GM23338 (cell line): ENCODE measurements around the gene MAN1A2. TPM values are rescaled to one million over a fixed set of nuclear protein-coding genes. Genes with fewer than 3 reads are reported as not detected.

Source experiments
- ATAC-seq: fragments of 200-7000 bp; cut with Tn5 transposase; 3 replicates; pipeline ENCODE4 v1.9.1; 2020
- DNase-seq: peaks from one replicate; pipeline ENCODE4 v3.0.0-alpha.2; 2015; ENCODE audit warnings: low spot score
- H2AFZ ChIP-seq: fragments of 200-600 bp; sonication (generic); 2 replicates; pipeline ENCODE4 v1.8.0; 2016; ENCODE audit warnings: antibody characterized with exemption, mild to moderate bottlenecking, moderate library complexity
- H3F3A ChIP-seq: fragments of 200-600 bp; sonication (generic); replicated peaks from 2 replicates; pipeline ENCODE4 v1.8.0; 2017; ENCODE audit warnings: antibody characterized with exemption, mixed run types, low read depth
- H3K27ac ChIP-seq: fragments of 200-600 bp; sonication (generic); 2 replicates; pipeline ENCODE4 v1.6.1; 2016; ENCODE audit warnings: low read depth
- H3K27me3 ChIP-seq: fragments of 200-600 bp; sonication (generic); 2 replicates; pipeline ENCODE4 v1.8.0; 2016; ENCODE audit warnings: mild to moderate bottlenecking, mixed run types, moderate library complexity; ENCODE audit not compliant: insufficient read depth
- H3K36me3 ChIP-seq: fragments of 200-600 bp; sonication (generic); 2 replicates; pipeline ENCODE4 v1.8.0; 2016; ENCODE audit warnings: mild to moderate bottlenecking; ENCODE audit not compliant: insufficient read depth
- H3K4me1 ChIP-seq: fragments of 200-600 bp; sonication (generic); 2 replicates; pipeline ENCODE4 v1.8.0; 2016; ENCODE audit warnings: mild to moderate bottlenecking, moderate library complexity; ENCODE audit not compliant: insufficient read depth
- H3K4me2 ChIP-seq: fragments of 200-600 bp; sonication (generic); 2 replicates; pipeline ENCODE4 v1.7.1; 2017; ENCODE audit warnings: mixed run types
- H3K4me3 ChIP-seq: fragments of 200-600 bp; sonication (generic); 2 replicates; pipeline ENCODE4 v1.6.1; 2016; ENCODE audit warnings: mixed run types
- H3K79me2 ChIP-seq: fragments of 200-600 bp; sonication (generic); replicated peaks from 2 replicates; pipeline ENCODE4 v1.8.0; 2017; ENCODE audit warnings: mild to moderate bottlenecking; ENCODE audit not compliant: insufficient read depth
- H3K9me2 ChIP-seq: fragments of 200-600 bp; sonication (generic); 2 replicates; pipeline ENCODE4 v1.8.0; 2017; ENCODE audit not compliant: insufficient read depth
- H4K20me1 ChIP-seq: fragments of 200-600 bp; sonication (generic); replicated peaks from 2 replicates; pipeline ENCODE4 v1.8.0; 2017; ENCODE audit warnings: mild to moderate bottlenecking; ENCODE audit not compliant: insufficient read depth
- H3K27ac Mint-ChIP-seq: 2 replicates; pipeline ENCODE4 v1.8.0; 2020; ENCODE audit warnings: inconsistent platforms, mild to moderate bottlenecking, moderate library complexity, mixed read lengths
- H3K27me3 Mint-ChIP-seq: 3 replicates; pipeline ENCODE4 v1.8.0; 2022; ENCODE audit warnings: low read depth, mild to moderate bottlenecking, moderate library complexity, mixed read lengths, inconsistent platforms; ENCODE audit not compliant: insufficient read depth, poor library complexity
- H3K36me3 Mint-ChIP-seq: 3 replicates; pipeline ENCODE4 v1.8.0; 2021; ENCODE audit warnings: low read depth, mild to moderate bottlenecking, inconsistent platforms, moderate library complexity, mixed read lengths
- H3K4me1 Mint-ChIP-seq: 3 replicates; pipeline ENCODE4 v1.8.0; 2020; ENCODE audit warnings: mild to moderate bottlenecking, inconsistent platforms, mixed read lengths
- H3K4me3 Mint-ChIP-seq: 3 replicates; pipeline ENCODE4 v1.8.0; 2021; ENCODE audit warnings: moderate library complexity, mild to moderate bottlenecking, inconsistent platforms, mixed read lengths
- H3K9me3 Mint-ChIP-seq: 3 replicates; pipeline ENCODE4 v1.8.0; 2020; ENCODE audit warnings: moderate library complexity, mild to moderate bottlenecking, inconsistent platforms, mixed read lengths
- CREB1 ChIP-seq: fragments of 250-450 bp; sonication (Bioruptor Pico); IDR thresholded peaks from 2 replicates; pipeline ENCODE4 v1.5.0; 2020; ENCODE audit warnings: low read depth, mild to moderate bottlenecking, moderate library complexity
- EZH2 ChIP-seq: fragments of 200-600 bp; sonication (generic); IDR thresholded peaks from one replicate; pipeline ENCODE4 v1.8.0; 2017; ENCODE audit warnings: antibody characterized with exemption, mild to moderate bottlenecking, low read depth; ENCODE audit not compliant: unreplicated experiment
- EZH2phosphoT487 ChIP-seq: fragments of 200-600 bp; sonication (generic); IDR thresholded peaks from one replicate; pipeline ENCODE4 v1.8.1; 2018; ENCODE audit warnings: antibody characterized with exemption; ENCODE audit not compliant: unreplicated experiment
- JUNB ChIP-seq: IDR thresholded peaks from one replicate; pipeline ENCODE4 v1.6.1; 2016; ENCODE audit warnings: antibody characterized with exemption; ENCODE audit not compliant: unreplicated experiment
- NANOG ChIP-seq: IDR thresholded peaks from 2 replicates; pipeline ENCODE4 v1.6.1; 2016; ENCODE audit warnings: antibody characterized with exemption, borderline replicate concordance
- POLR2AphosphoS5 ChIP-seq: IDR thresholded peaks from 2 replicates; pipeline ENCODE4 v1.6.1; 2016; ENCODE audit warnings: antibody characterized with exemption, low read depth
- STAT1 ChIP-seq: IDR thresholded peaks from one replicate; pipeline ENCODE4 v1.6.1; 2016; ENCODE audit warnings: antibody characterized with exemption; ENCODE audit not compliant: unreplicated experiment
- ZNF114 ChIP-seq: fragments of 250-450 bp; sonication (Bioruptor Pico); IDR thresholded peaks from 2 replicates; pipeline ENCODE4 v1.5.0; 2020; ENCODE audit warnings: mild to moderate bottlenecking, moderate library complexity
- ZNF331 ChIP-seq: fragments of 250-450 bp; sonication (Bioruptor Pico); IDR thresholded peaks from 2 replicates; pipeline ENCODE4 v1.5.0; 2020; ENCODE audit warnings: low read depth, mild to moderate bottlenecking, moderate library complexity
- polyA plus RNA-seq: library from polyadenylated mRNA; unstranded; fragments of >200 nt; fragmentation: Nextera tagmentation; extraction: Ambion mirVana; gene quantifications from 2 replicates; pipeline ENCODE4 v1.2.1, GENCODE V29; 2016
- total RNA-seq: library from RNA; depleted of rRNA; stranded (reverse); fragments of >200 nt; shearing (Covaris generic); gene quantifications from 2 replicates; pipeline ENCODE4 v1.2.3, GENCODE V29; 2014
- TF ChIP-seq, protein P1 (sequence below): IDR thresholded peaks from 2 replicates; pipeline ENCODE4 v1.6.1; 2016; ENCODE audit warnings: antibody characterized with exemption
- TF ChIP-seq, protein P2 (sequence below): fragments of 250-450 bp; sonication (Bioruptor Pico); IDR thresholded peaks from 2 replicates; pipeline ENCODE4 v1.5.0; 2020; ENCODE audit warnings: mild to moderate bottlenecking, moderate library complexity
- TF ChIP-seq, protein P3 (sequence below), 2 experiments: fragments of 200-600 bp in 1 of 2; sonication (generic) in 1 of 2; conservative IDR thresholded peaks; 2 replicates each; pipeline versions ENCODE4 v1.5.1 to v1.6.1; 2016 to 2017; ENCODE audit warnings: antibody characterized with exemption in 2 of 2, low read depth in 2 of 2, mild to moderate bottlenecking in 2 of 2, moderate library complexity in 1 of 2
- TF ChIP-seq, protein P4 (sequence below): IDR thresholded peaks from one replicate; pipeline ENCODE4 v1.6.1; 2018; ENCODE audit warnings: antibody characterized with exemption; ENCODE audit not compliant: unreplicated experiment

The MAN1A2 gene
- total and polyA plus RNA-seq, 2 experiments from 2014 or later, result 18.6 to 22.2 TPM

DNA sequence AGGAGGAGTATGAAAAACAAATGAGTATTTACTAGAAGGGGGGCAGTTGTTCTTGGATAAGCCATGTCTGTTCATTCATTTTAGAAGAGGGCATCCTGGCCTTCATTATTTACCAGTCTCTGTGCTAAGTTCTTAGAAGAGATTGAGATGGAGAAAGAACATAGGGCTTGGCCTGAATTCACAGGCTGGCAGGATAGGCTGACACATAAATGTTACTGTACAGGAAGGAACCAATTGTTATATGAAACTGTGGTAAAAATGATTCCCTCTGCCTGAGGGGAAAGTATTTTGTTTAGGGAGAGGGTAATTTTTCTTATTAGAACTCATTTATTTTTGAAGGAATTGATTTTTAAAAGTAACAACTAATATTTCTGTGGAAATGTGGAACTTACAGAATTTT, 99.5 kb downstream of the MAN1A2 start:
- no peak overlapping the region for H3K4me2 ChIP-seq
- H3K27ac Mint-ChIP-seq, result no peak overlapping the region
- no peaks in the 10 kb centered on the region for H3F3A ChIP-seq
- no peaks in the 10 kb centered on the region for H3K79me2 ChIP-seq
- H3K4me1 Mint-ChIP-seq, result no peaks in the 10 kb centered on the region
- no peak for DNase-seq
- H3K4me3 ChIP-seq, result no peak overlapping the region
- no peaks in the 10 kb centered on the region for H3K9me3 Mint-ChIP-seq
- H4K20me1 ChIP-seq, result no peaks in the 10 kb centered on the region
- H3K27ac ChIP-seq, result no peak overlapping the region
- no peaks in the 10 kb centered on the region for H3K9me2 ChIP-seq
- H3K36me3 ChIP-seq, result no peaks in the 10 kb centered on the region
- H2AFZ ChIP-seq, result no peak overlapping the region
- no peaks in the 10 kb centered on the region for H3K27me3 ChIP-seq
- no peak overlapping the region for H3K4me3 Mint-ChIP-seq
- TF ChIP-seq JUNB, result no peak
- no peak for TF ChIP-seq EZH2phosphoT487
- TF ChIP-seq ZNF114 (CRISPR knock-in tag), result no peak
- TF ChIP-seq, protein P1, sequence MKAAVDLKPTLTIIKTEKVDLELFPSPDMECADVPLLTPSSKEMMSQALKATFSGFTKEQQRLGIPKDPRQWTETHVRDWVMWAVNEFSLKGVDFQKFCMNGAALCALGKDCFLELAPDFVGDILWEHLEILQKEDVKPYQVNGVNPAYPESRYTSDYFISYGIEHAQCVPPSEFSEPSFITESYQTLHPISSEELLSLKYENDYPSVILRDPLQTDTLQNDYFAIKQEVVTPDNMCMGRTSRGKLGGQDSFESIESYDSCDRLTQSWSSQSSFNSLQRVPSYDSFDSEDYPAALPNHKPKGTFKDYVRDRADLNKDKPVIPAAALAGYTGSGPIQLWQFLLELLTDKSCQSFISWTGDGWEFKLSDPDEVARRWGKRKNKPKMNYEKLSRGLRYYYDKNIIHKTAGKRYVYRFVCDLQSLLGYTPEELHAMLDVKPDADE, result no peak
- TF ChIP-seq EZH2, result no peak
- no peak for TF ChIP-seq CREB1 (CRISPR knock-in tag)
- no peak for TF ChIP-seq POLR2AphosphoS5
- TF ChIP-seq, protein P2, sequence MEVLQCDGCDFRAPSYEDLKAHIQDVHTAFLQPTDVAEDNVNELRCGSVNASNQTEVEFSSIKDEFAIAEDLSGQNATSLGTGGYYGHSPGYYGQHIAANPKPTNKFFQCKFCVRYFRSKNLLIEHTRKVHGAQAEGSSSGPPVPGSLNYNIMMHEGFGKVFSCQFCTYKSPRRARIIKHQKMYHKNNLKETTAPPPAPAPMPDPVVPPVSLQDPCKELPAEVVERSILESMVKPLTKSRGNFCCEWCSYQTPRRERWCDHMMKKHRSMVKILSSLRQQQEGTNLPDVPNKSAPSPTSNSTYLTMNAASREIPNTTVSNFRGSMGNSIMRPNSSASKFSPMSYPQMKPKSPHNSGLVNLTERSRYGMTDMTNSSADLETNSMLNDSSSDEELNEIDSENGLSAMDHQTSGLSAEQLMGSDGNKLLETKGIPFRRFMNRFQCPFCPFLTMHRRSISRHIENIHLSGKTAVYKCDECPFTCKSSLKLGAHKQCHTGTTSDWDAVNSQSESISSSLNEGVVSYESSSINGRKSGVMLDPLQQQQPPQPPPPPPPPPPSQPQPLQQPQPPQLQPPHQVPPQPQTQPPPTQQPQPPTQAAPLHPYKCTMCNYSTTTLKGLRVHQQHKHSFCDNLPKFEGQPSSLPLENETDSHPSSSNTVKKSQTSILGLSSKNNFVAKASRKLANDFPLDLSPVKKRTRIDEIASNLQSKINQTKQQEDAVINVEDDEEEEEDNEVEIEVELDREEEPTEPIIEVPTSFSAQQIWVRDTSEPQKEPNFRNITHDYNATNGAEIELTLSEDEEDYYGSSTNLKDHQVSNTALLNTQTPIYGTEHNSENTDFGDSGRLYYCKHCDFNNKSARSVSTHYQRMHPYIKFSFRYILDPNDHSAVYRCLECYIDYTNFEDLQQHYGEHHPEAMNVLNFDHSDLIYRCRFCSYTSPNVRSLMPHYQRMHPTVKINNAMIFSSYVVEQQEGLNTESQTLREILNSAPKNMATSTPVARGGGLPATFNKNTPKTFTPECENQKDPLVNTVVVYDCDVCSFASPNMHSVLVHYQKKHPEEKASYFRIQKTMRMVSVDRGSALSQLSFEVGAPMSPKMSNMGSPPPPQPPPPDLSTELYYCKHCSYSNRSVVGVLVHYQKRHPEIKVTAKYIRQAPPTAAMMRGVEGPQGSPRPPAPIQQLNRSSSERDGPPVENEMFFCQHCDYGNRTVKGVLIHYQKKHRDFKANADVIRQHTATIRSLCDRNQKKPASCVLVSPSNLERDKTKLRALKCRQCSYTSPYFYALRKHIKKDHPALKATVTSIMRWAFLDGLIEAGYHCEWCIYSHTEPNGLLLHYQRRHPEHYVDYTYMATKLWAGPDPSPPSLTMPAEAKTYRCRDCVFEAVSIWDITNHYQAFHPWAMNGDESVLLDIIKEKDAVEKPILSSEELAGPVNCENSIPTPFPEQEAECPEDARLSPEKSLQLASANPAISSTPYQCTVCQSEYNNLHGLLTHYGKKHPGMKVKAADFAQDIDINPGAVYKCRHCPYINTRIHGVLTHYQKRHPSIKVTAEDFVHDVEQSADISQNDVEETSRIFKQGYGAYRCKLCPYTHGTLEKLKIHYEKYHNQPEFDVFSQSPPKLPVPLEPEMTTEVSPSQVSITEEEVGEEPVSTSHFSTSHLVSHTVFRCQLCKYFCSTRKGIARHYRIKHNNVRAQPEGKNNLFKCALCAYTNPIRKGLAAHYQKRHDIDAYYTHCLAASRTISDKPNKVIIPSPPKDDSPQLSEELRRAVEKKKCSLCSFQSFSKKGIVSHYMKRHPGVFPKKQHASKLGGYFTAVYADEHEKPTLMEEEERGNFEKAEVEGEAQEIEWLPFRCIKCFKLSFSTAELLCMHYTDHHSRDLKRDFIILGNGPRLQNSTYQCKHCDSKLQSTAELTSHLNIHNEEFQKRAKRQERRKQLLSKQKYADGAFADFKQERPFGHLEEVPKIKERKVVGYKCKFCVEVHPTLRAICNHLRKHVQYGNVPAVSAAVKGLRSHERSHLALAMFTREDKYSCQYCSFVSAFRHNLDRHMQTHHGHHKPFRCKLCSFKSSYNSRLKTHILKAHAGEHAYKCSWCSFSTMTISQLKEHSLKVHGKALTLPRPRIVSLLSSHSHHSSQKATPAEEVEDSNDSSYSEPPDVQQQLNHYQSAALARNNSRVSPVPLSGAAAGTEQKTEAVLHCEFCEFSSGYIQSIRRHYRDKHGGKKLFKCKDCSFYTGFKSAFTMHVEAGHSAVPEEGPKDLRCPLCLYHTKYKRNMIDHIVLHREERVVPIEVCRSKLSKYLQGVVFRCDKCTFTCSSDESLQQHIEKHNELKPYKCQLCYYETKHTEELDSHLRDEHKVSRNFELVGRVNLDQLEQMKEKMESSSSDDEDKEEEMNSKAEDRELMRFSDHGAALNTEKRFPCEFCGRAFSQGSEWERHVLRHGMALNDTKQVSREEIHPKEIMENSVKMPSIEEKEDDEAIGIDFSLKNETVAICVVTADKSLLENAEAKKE (CRISPR knock-in tag), result no peak
- no peak for TF ChIP-seq STAT1
- TF ChIP-seq NANOG, result no peak
- TF ChIP-seq ZNF331 (CRISPR knock-in tag), result no peak
- TF ChIP-seq, protein P3, sequence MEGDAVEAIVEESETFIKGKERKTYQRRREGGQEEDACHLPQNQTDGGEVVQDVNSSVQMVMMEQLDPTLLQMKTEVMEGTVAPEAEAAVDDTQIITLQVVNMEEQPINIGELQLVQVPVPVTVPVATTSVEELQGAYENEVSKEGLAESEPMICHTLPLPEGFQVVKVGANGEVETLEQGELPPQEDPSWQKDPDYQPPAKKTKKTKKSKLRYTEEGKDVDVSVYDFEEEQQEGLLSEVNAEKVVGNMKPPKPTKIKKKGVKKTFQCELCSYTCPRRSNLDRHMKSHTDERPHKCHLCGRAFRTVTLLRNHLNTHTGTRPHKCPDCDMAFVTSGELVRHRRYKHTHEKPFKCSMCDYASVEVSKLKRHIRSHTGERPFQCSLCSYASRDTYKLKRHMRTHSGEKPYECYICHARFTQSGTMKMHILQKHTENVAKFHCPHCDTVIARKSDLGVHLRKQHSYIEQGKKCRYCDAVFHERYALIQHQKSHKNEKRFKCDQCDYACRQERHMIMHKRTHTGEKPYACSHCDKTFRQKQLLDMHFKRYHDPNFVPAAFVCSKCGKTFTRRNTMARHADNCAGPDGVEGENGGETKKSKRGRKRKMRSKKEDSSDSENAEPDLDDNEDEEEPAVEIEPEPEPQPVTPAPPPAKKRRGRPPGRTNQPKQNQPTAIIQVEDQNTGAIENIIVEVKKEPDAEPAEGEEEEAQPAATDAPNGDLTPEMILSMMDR (conservative IDR thresholded peaks at IDR 0.05; ENCODE audit: low read depth in 2 of 2), result no peak
- TF ChIP-seq, protein P4, sequence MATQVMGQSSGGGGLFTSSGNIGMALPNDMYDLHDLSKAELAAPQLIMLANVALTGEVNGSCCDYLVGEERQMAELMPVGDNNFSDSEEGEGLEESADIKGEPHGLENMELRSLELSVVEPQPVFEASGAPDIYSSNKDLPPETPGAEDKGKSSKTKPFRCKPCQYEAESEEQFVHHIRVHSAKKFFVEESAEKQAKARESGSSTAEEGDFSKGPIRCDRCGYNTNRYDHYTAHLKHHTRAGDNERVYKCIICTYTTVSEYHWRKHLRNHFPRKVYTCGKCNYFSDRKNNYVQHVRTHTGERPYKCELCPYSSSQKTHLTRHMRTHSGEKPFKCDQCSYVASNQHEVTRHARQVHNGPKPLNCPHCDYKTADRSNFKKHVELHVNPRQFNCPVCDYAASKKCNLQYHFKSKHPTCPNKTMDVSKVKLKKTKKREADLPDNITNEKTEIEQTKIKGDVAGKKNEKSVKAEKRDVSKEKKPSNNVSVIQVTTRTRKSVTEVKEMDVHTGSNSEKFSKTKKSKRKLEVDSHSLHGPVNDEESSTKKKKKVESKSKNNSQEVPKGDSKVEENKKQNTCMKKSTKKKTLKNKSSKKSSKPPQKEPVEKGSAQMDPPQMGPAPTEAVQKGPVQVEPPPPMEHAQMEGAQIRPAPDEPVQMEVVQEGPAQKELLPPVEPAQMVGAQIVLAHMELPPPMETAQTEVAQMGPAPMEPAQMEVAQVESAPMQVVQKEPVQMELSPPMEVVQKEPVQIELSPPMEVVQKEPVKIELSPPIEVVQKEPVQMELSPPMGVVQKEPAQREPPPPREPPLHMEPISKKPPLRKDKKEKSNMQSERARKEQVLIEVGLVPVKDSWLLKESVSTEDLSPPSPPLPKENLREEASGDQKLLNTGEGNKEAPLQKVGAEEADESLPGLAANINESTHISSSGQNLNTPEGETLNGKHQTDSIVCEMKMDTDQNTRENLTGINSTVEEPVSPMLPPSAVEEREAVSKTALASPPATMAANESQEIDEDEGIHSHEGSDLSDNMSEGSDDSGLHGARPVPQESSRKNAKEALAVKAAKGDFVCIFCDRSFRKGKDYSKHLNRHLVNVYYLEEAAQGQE, result no peak
- H3K4me1 ChIP-seq, result no peaks in the 10 kb centered on the region
- H3K36me3 Mint-ChIP-seq, result no peaks in the 10 kb centered on the region
- ATAC-seq, result no peak
- H3K27me3 Mint-ChIP-seq, result peaks cover 1% of the 10 kb centered on the region
